ENCODE results near the gene TMEM123. TPM values are rescaled to one million over a fixed set of nuclear protein-coding genes. Genes with fewer than 3 reads are reported as not detected.

TMEM123 gene
- total and polyA plus RNA-seq, 2 donors (not counting 1 experiment from before 2014, with no cell fraction given), result 36.7 to 422 TPM

DNA sequence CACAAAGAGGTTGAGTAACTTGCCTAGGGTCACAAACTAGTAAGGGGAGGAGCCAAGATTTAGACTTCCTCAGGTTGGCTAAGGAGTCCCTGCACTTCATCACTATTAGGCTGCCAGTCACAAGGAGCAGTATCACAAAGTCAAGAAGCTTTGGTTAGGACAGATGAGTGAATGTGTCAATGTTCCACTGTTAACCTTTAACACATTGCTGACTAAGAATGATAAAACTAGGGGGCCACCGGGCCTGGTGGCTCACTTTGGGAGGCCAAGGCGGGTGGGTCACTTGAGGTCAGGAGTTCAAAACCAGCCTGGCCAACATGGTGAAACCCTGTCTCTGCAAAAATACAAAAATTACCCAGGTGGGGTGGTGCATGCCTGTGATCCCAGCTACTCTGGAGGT lies 32.0 kb downstream of the TMEM123 start:
- Histone ChIP-seq H3K4me2 (replicated peaks; ENCODE audit: low read depth, low read length, poor library complexity, severe bottlenecking) (no peak overlapping the region), H3K4me3 (ENCODE audit: control extremely low read depth in 1 of 5, extremely low read depth in 1 of 5, insufficient read depth in 1 of 5, low read depth in 2 of 5, low read length in 4 of 5) (no peak overlapping the region), H2AFZ (ENCODE audit: insufficient read depth, low read depth, low read length, poor library complexity, severe bottlenecking) (no peak overlapping the region), H3K9ac (ENCODE audit: low read length) (no peak overlapping the region), H3K4me1 (ENCODE audit: control insufficient read depth in 2 of 2, insufficient read depth in 2 of 2, low read length in 2 of 2) (peaks cover 8 to 11% of the 10 kb centered on the region in 2 donors), H3K36me3 (replicated peaks in 1 of 2; ENCODE audit: control extremely low read depth in 1 of 2, control insufficient read depth in 1 of 2, extremely low read depth in 1 of 2, insufficient read depth in 2 of 2, low read length in 1 of 2) (peaks cover under 1 to 3% of the 10 kb centered on the region in 2 experiments), H3K27ac (ENCODE audit: low read length in 2 of 2) (peak overlapping the region in 1 of 2 donors; percentile 22), H3K9me3 (ENCODE audit: control extremely low read depth in 1 of 3, control insufficient read depth in 2 of 3, insufficient read depth in 1 of 3, low read length in 2 of 3) (peaks cover 0 to 6% (median 4%) of the 10 kb centered on the region in 3 donors), H3K79me2 (ENCODE audit: control insufficient read depth, insufficient read depth, low read length) (peaks cover 83% of the 10 kb centered on the region), H3K27me3 (replicated peaks in 1 of 4; ENCODE audit: control extremely low read depth in 1 of 4, control insufficient read depth in 3 of 4, insufficient read depth in 4 of 4, low read length in 3 of 4) (no peaks in the 10 kb centered on the region), H4K20me1 (ENCODE audit: control insufficient read depth, insufficient read depth, low read length, poor library complexity, severe bottlenecking) (peaks cover 28% of the 10 kb centered on the region)
- DNase-seq, result no peak
- H3K4me1 Mint-ChIP-seq, result peaks cover 64% of the 10 kb centered on the region
- ATAC-seq (ENCODE audit: low read depth), result no peak
- peaks cover 4% of the 10 kb centered on the region for H3K9me3 Mint-ChIP-seq (ENCODE audit: insufficient read depth)
- H3K27me3 Mint-ChIP-seq, result no peaks in the 10 kb centered on the region
- 95% methylated on average over 2 of the region's 2 CpGs for WGBS (ENCODE audit: insufficient coverage)
- ChIA-PET CTCF (interaction anchor here (1.3 to 1.8 kb wide), 3 partner anchors 18 to 79 kb away, joined by 3 to 6 read pairs (median 3); no protein-coding TSS in a partner anchor), POLR2A (no interaction called here)
- no peak overlapping the region for H3K4me3 Mint-ChIP-seq
- TF ChIP-seq EZH2 (IDR thresholded peaks at IDR 0.05; ENCODE audit: borderline replicate concordance, insufficient read depth, low read depth, low read length, poor library complexity, severe bottlenecking), result no peak
- TF ChIP-seq, protein P1, sequence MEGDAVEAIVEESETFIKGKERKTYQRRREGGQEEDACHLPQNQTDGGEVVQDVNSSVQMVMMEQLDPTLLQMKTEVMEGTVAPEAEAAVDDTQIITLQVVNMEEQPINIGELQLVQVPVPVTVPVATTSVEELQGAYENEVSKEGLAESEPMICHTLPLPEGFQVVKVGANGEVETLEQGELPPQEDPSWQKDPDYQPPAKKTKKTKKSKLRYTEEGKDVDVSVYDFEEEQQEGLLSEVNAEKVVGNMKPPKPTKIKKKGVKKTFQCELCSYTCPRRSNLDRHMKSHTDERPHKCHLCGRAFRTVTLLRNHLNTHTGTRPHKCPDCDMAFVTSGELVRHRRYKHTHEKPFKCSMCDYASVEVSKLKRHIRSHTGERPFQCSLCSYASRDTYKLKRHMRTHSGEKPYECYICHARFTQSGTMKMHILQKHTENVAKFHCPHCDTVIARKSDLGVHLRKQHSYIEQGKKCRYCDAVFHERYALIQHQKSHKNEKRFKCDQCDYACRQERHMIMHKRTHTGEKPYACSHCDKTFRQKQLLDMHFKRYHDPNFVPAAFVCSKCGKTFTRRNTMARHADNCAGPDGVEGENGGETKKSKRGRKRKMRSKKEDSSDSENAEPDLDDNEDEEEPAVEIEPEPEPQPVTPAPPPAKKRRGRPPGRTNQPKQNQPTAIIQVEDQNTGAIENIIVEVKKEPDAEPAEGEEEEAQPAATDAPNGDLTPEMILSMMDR (IDR thresholded peaks at IDR 0.05), result no peak
- no peak overlapping the region for H3K27ac Mint-ChIP-seq
- intact Hi-C loops (cut with micrococcal nuclease), result no loop called here

DNA sequence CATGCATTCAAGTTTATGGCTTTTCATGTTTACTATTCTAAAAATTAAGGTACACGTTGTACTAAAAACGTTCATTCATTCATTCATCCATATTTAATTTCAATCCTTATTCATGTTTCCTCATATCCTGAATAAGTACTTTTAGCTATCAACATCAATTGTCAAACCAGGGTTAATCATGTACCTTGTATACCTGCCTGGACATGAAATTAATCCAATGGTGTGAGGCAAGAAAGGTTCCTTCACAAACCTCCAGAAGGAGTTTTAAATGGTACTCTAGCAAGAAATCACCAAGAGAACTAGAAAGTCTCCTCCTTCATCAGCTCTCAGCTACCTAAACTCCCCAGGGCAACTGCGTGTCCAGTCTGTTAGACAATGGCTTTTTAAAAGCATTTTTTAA lies 33.4 kb downstream of the TMEM123 start:
- H4K20me1 ChIP-seq (ENCODE audit: control insufficient read depth, insufficient read depth, low read length, poor library complexity, severe bottlenecking), result peaks cover 24% of the 10 kb centered on the region

More for the DNA sequence above, 33.4 kb downstream of the TMEM123 start:
- Mint-ChIP-seq H3K27ac (no peak overlapping the region), H3K4me1 (peaks cover 70% of the 10 kb centered on the region), H3K27me3 (no peaks in the 10 kb centered on the region), H3K9me3 (ENCODE audit: insufficient read depth) (peaks cover 5% of the 10 kb centered on the region), H3K4me3 (no peak overlapping the region)
- no CpG with 5 or more reads among the region's 3 CpGs for whole genome bisulfite sequencing (ENCODE audit: insufficient coverage)
- Histone ChIP-seq H3K4me3 (ENCODE audit: control extremely low read depth in 1 of 5, extremely low read depth in 1 of 5, insufficient read depth in 1 of 5, low read depth in 2 of 5, low read length in 4 of 5) (no peak overlapping the region), H3K4me2 (replicated peaks; ENCODE audit: low read depth, low read length, poor library complexity, severe bottlenecking) (no peak overlapping the region), H3K9me3 (ENCODE audit: control extremely low read depth in 1 of 3, control insufficient read depth in 2 of 3, insufficient read depth in 1 of 3, low read length in 2 of 3) (peaks cover 0 to 6% (median 4%) of the 10 kb centered on the region in 3 donors), H3K79me2 (ENCODE audit: control insufficient read depth, insufficient read depth, low read length) (peaks cover 84% of the 10 kb centered on the region), H3K4me1 (ENCODE audit: control insufficient read depth in 2 of 2, insufficient read depth in 2 of 2, low read length in 2 of 2) (peaks cover 15 to 18% of the 10 kb centered on the region in 2 donors), H3K27ac (ENCODE audit: low read length in 2 of 2) (no peak overlapping the region), H3K36me3 (replicated peaks in 1 of 2; ENCODE audit: control extremely low read depth in 1 of 2, control insufficient read depth in 1 of 2, extremely low read depth in 1 of 2, insufficient read depth in 2 of 2, low read length in 1 of 2) (peaks cover 0 to 3% of the 10 kb centered on the region in 2 experiments), H2AFZ (ENCODE audit: insufficient read depth, low read depth, low read length, poor library complexity, severe bottlenecking) (no peak overlapping the region), H3K9ac (ENCODE audit: low read length) (no peak overlapping the region), H3K27me3 (replicated peaks in 1 of 4; ENCODE audit: control extremely low read depth in 1 of 4, control insufficient read depth in 3 of 4, insufficient read depth in 4 of 4, low read length in 3 of 4) (no peaks in the 10 kb centered on the region)
- ChIA-PET CTCF (no interaction called here), POLR2A (no interaction called here)
- intact Hi-C loops (cut with micrococcal nuclease), result no loop called here
- DNase-seq (no peak), ATAC-seq (ENCODE audit: low read depth) (no peak)
- TF ChIP-seq, protein P1 (IDR thresholded peaks at IDR 0.05), result no peak
- TF ChIP-seq EZH2 (IDR thresholded peaks at IDR 0.05; ENCODE audit: borderline replicate concordance, insufficient read depth, low read depth, low read length, poor library complexity, severe bottlenecking), result no peak

All from B cell (primary cell).